ENCODE data around the gene MEIS1.

Gene MEIS1

DNA sequence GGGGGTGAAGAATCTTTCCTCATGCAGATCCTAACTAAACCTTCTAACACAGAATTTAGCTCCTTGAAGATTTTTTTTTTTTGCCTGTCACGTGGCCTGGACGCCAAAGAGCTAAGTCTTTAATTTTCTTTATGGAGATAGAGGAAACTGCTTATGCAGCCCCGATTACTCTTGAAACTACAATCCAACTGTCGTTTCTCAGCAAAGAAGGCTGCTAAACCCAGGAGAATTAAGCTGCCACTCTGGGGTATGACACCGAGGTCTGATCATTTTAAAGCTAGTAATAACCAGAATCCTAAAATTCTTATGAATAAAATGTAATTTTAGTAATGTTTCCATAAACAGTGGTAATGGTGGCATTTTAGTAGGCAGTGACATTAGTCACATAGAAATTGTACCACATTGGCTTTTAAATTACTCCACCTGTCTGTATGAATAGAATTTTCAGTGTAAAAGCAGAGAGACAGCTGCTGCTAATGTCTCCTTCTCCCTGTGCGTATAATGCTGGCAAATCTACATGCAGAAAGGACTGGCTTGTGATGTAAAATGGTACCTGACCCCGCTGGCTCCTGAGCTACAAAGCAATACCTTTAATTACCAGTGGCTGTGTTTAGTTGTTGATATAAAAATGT lies 86.5 kb downstream of the MEIS1 start:
- Histone ChIP-seq H3K9ac (ENCODE audit: low read length) (no peak overlapping the region), H3K4me1 (ENCODE audit: insufficient read depth, low read length) (peaks cover 72% of the 10 kb centered on the region), H3K9me3 (ENCODE audit: low read length) (no peaks in the 10 kb centered on the region), H3K4me3 (ENCODE audit: low read depth in 1 of 2, low read length in 2 of 2) (no peak overlapping the region), H3K27ac (ENCODE audit: low read depth, low read length) (peak overlapping the region; percentile 22), H3K36me3 (ENCODE audit: insufficient read depth, low read length) (peaks cover 15% of the 10 kb centered on the region), H3K27me3 (ENCODE audit: control insufficient read depth in 1 of 2, insufficient read depth in 2 of 2, low read length in 2 of 2) (no peaks in the 10 kb centered on the region)

DNA sequence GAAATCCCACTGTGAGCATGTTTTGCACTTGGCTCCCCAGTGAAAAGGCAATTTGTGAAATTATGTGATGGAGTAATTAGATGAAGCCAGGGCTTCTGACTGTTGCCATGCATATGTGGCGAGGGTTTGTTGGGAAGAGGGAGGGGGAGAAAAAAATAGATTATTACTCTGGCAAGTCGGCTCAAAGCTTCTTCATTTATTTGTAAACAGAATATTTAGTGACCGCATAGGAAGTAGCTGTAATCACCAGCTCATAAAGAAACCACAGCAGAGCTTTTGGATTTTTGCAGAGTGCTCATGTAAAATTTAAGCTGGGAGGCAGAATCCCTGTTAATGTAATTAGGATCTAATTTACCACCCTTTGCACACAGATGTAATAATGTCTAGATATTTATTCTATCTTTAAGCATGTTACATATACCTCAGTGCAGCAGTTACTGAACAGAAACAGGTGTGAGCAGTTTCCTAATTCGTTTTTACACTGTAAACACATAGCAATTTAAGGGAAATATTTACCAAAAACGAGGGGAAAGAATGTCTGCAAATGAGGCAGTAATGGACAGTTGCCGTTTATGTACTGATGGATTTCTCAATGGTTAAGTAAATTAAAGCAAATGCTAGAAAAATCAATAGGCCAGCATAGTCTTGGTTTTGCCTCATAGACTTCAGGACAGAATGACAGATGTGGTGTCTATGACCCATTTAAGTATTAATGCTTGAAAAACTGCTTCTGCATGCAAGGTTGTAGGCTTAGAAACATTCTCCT lies 87.9 kb downstream of the MEIS1 start:
- Histone ChIP-seq H3K4me3 (ENCODE audit: low read depth in 1 of 2, low read length in 2 of 2) (no peak overlapping the region), H3K4me1 (ENCODE audit: insufficient read depth, low read length) (peaks cover 75% of the 10 kb centered on the region), H3K9ac (ENCODE audit: low read length) (no peak overlapping the region), H3K9me3 (ENCODE audit: low read length) (no peaks in the 10 kb centered on the region), H3K27ac (ENCODE audit: low read depth, low read length) (no peak overlapping the region), H3K36me3 (ENCODE audit: insufficient read depth, low read length) (peaks cover 14% of the 10 kb centered on the region), H3K27me3 (ENCODE audit: control insufficient read depth in 1 of 2, insufficient read depth in 2 of 2, low read length in 2 of 2) (no peaks in the 10 kb centered on the region)

- no peak overlapping the region for H3K27ac ChIP-seq (ENCODE audit: low read depth, low read length)
- H3K9me3 ChIP-seq (ENCODE audit: low read length), result no peaks in the 10 kb centered on the region
- no peak overlapping the region for H3K4me3 ChIP-seq (ENCODE audit: low read depth in 1 of 2, low read length in 2 of 2)
- H3K9ac ChIP-seq (ENCODE audit: low read length), result no peak overlapping the region
- H3K4me1 ChIP-seq (ENCODE audit: insufficient read depth, low read length), result peaks cover 73% of the 10 kb centered on the region
- H3K36me3 ChIP-seq (ENCODE audit: insufficient read depth, low read length), result peaks cover 20% of the 10 kb centered on the region
- no peaks in the 10 kb centered on the region for H3K27me3 ChIP-seq (ENCODE audit: control insufficient read depth in 1 of 2, insufficient read depth in 2 of 2, low read length in 2 of 2)
These were observed 88.5 kb downstream of the MEIS1 start for GRCh38 chr2:66523377-66523969.

GRCh38 chr2:66523990-66524389 lies 89.1 kb downstream of the MEIS1 start:
- H3K9ac ChIP-seq (ENCODE audit: low read length), result no peak overlapping the region
- no peak overlapping the region for H3K27ac ChIP-seq (ENCODE audit: low read depth, low read length)
- peaks cover 71% of the 10 kb centered on the region for H3K4me1 ChIP-seq (ENCODE audit: insufficient read depth, low read length)
- H3K36me3 ChIP-seq (ENCODE audit: insufficient read depth, low read length), result peaks cover 23% of the 10 kb centered on the region
- no peaks in the 10 kb centered on the region for H3K27me3 ChIP-seq (ENCODE audit: control insufficient read depth in 1 of 2, insufficient read depth in 2 of 2, low read length in 2 of 2)
- no peak overlapping the region for H3K4me3 ChIP-seq (ENCODE audit: low read depth in 1 of 2, low read length in 2 of 2)
- no peaks in the 10 kb centered on the region for H3K9me3 ChIP-seq (ENCODE audit: low read length)

DNA sequence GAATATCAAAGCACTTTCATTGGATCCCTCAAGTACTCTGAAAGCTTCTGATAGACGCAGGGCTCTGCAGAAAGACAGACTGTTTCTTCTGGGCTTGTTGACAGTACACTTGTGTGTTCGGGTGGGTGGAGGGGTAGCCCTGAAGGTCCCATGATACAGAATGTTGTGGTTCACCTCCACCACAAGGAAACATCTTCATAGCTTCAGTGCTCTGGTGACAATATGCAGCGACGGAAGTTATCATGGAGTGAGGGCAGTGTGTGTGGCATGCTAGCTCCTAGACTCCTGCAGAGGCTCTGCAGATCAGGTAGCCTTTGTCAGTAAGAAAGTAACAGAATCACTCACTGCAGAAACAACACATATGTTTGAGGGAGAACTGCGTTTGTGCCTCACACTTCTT lies 90.7 kb downstream of the MEIS1 start:
- H3K9me3 ChIP-seq (ENCODE audit: low read length), result no peaks in the 10 kb centered on the region
- no peak overlapping the region for H3K4me3 ChIP-seq (ENCODE audit: low read depth in 1 of 2, low read length in 2 of 2)
- H3K4me1 ChIP-seq (ENCODE audit: insufficient read depth, low read length), result peaks cover 70% of the 10 kb centered on the region
- H3K27me3 ChIP-seq (ENCODE audit: control insufficient read depth in 1 of 2, insufficient read depth in 2 of 2, low read length in 2 of 2), result no peaks in the 10 kb centered on the region
- H3K27ac ChIP-seq (ENCODE audit: low read depth, low read length), result peak overlapping the region; percentile 27
- no peak overlapping the region for H3K9ac ChIP-seq (ENCODE audit: low read length)
- peaks cover 25% of the 10 kb centered on the region for H3K36me3 ChIP-seq (ENCODE audit: insufficient read depth, low read length)

DNA sequence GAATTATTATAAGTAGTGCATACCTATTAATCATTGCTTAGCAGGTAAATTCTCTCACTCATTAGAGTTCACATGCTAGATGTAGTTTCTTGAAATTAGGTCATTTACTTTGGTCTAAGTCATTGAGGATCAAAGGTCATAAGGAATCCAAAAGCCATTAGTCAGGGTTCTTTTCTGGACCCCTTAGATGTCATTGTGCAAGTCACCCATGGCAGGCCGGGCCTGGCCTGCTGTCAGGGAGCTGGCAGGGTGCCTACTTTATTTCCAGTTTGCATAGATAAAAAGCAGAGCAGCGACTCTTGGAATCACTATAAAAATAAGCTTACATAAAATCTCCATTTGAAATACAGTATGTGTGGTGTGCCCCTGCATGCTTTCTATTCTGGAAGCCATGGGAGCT lies 91.3 kb downstream of the MEIS1 start:
- H3K27ac ChIP-seq (ENCODE audit: low read depth, low read length), result peak overlapping the region; percentile 27

GRCh38 chr2:66528974-66529724 lies 94.2 kb downstream of the MEIS1 start:
- Histone ChIP-seq H3K9ac (ENCODE audit: low read length) (no peak overlapping the region), H3K9me3 (ENCODE audit: low read length) (no peaks in the 10 kb centered on the region), H3K27ac (ENCODE audit: low read depth, low read length) (no peak overlapping the region), H3K27me3 (ENCODE audit: control insufficient read depth in 1 of 2, insufficient read depth in 2 of 2, low read length in 2 of 2) (no peaks in the 10 kb centered on the region), H3K4me3 (ENCODE audit: low read depth in 1 of 2, low read length in 2 of 2) (no peak overlapping the region), H3K36me3 (ENCODE audit: insufficient read depth, low read length) (peaks cover 33% of the 10 kb centered on the region), H3K4me1 (ENCODE audit: insufficient read depth, low read length) (peaks cover 70% of the 10 kb centered on the region)

More for the DNA sequence above, 91.3 kb downstream of the MEIS1 start:
- Histone ChIP-seq H3K27me3 (ENCODE audit: control insufficient read depth in 1 of 2, insufficient read depth in 2 of 2, low read length in 2 of 2) (no peaks in the 10 kb centered on the region), H3K9ac (ENCODE audit: low read length) (no peak overlapping the region), H3K9me3 (ENCODE audit: low read length) (no peaks in the 10 kb centered on the region), H3K36me3 (ENCODE audit: insufficient read depth, low read length) (peaks cover 28% of the 10 kb centered on the region), H3K4me1 (ENCODE audit: insufficient read depth, low read length) (peaks cover 71% of the 10 kb centered on the region), H3K4me3 (ENCODE audit: low read depth in 1 of 2, low read length in 2 of 2) (no peak overlapping the region)

GRCh38 chr2:66530651-66531050 lies 95.7 kb downstream of the MEIS1 start:
- Histone ChIP-seq H3K27me3 (ENCODE audit: control insufficient read depth in 1 of 2, insufficient read depth in 2 of 2, low read length in 2 of 2) (no peaks in the 10 kb centered on the region), H3K27ac (ENCODE audit: low read depth, low read length) (no peak overlapping the region), H3K9me3 (ENCODE audit: low read length) (no peaks in the 10 kb centered on the region), H3K4me3 (ENCODE audit: low read depth in 1 of 2, low read length in 2 of 2) (no peak overlapping the region), H3K36me3 (ENCODE audit: insufficient read depth, low read length) (peaks cover 33% of the 10 kb centered on the region), H3K9ac (ENCODE audit: low read length) (no peak overlapping the region), H3K4me1 (ENCODE audit: insufficient read depth, low read length) (peaks cover 73% of the 10 kb centered on the region)

DNA sequence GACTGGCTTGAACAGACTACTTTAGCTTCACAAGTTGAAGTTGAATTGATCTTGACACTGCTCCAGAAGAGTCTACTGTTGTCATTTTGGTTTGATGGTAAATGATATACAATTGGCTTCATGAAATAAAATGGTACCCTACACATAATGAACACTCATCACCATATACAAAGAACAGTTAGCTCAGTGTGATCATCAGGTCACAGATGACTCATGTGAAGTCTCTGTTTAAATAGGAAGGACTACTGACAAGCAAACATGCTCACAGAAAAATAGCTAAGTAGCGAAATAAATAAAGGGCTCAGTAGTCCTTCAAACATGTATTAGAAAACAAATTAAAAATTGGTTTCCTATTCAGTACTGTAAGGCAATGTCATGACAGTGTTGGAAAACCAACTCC lies 96.2 kb downstream of the MEIS1 start:
- Histone ChIP-seq H3K9me3 (ENCODE audit: low read length) (no peaks in the 10 kb centered on the region), H3K27ac (ENCODE audit: low read depth, low read length) (no peak overlapping the region), H3K27me3 (ENCODE audit: control insufficient read depth in 1 of 2, insufficient read depth in 2 of 2, low read length in 2 of 2) (no peaks in the 10 kb centered on the region), H3K4me1 (ENCODE audit: insufficient read depth, low read length) (peaks cover 71% of the 10 kb centered on the region), H3K4me3 (ENCODE audit: low read depth in 1 of 2, low read length in 2 of 2) (no peak overlapping the region), H3K36me3 (ENCODE audit: insufficient read depth, low read length) (peaks cover 33% of the 10 kb centered on the region), H3K9ac (ENCODE audit: low read length) (no peak overlapping the region)

- H3K4me1 ChIP-seq (ENCODE audit: insufficient read depth, low read length), result peaks cover 71% of the 10 kb centered on the region
- no peak overlapping the region for H3K9ac ChIP-seq (ENCODE audit: low read length)
- no peaks in the 10 kb centered on the region for H3K9me3 ChIP-seq (ENCODE audit: low read length)
- no peak overlapping the region for H3K4me3 ChIP-seq (ENCODE audit: low read depth in 1 of 2, low read length in 2 of 2)
- H3K27me3 ChIP-seq (ENCODE audit: control insufficient read depth in 1 of 2, insufficient read depth in 2 of 2, low read length in 2 of 2), result no peaks in the 10 kb centered on the region
- H3K36me3 ChIP-seq (ENCODE audit: insufficient read depth, low read length), result peaks cover 33% of the 10 kb centered on the region
- H3K27ac ChIP-seq (ENCODE audit: low read depth, low read length), result no peak overlapping the region
These were observed 96.6 kb downstream of the MEIS1 start for GRCh38 chr2:66531567-66531966.

Data from muscle layer of colon (tissue), 2 donors.